ENCODE results near the gene TPP2. TPM values are rescaled to one million over a fixed set of nuclear protein-coding genes. Genes with fewer than 3 reads are reported as not detected.

TPP2 gene
- polyA plus RNA-seq, 1 donor, result 38.7 TPM

GRCh38 chr13:102567857-102568256, 28.9 kb upstream of the TPP2 start:
- Histone ChIP-seq H3K4me3 (ENCODE audit: low read length) (no peak overlapping the region), H3K27ac (ENCODE audit: low read length) (no peak overlapping the region), H3K36me3 (ENCODE audit: control insufficient read depth, insufficient read depth, low read length) (no peaks in the 10 kb centered on the region), H3K4me1 (ENCODE audit: control insufficient read depth, insufficient read depth, low read length) (no peaks in the 10 kb centered on the region), H3K27me3 (ENCODE audit: control insufficient read depth, insufficient read depth, low read length) (peaks cover 21% of the 10 kb centered on the region), H3K9me3 (ENCODE audit: control insufficient read depth, low read depth, low read length) (no peaks in the 10 kb centered on the region)
- no peak for DNase-seq
- WGBS (ENCODE audit: insufficient coverage, low lambda C conversion rate), result no CpG with 5 or more reads among the region's 4 CpGs

- WGBS (ENCODE audit: insufficient coverage, low lambda C conversion rate), result no CpG with 5 or more reads among the region's 1 CpG
- DNase-seq, result no peak
- Histone ChIP-seq H3K36me3 (ENCODE audit: control insufficient read depth, insufficient read depth, low read length) (no peaks in the 10 kb centered on the region), H3K27me3 (ENCODE audit: control insufficient read depth, insufficient read depth, low read length) (peaks cover 21% of the 10 kb centered on the region), H3K4me1 (ENCODE audit: control insufficient read depth, insufficient read depth, low read length) (no peaks in the 10 kb centered on the region), H3K27ac (ENCODE audit: low read length) (no peak overlapping the region), H3K4me3 (ENCODE audit: low read length) (no peak overlapping the region), H3K9me3 (ENCODE audit: control insufficient read depth, low read depth, low read length) (no peaks in the 10 kb centered on the region)
Measured at GRCh38 chr13:102569488-102569887, 27.3 kb upstream of the TPP2 start.

GRCh38 chr13:102571075-102571474, 25.7 kb upstream of the TPP2 start:
- no peaks in the 10 kb centered on the region for H3K4me1 ChIP-seq (ENCODE audit: control insufficient read depth, insufficient read depth, low read length)
- H3K9me3 ChIP-seq (ENCODE audit: control insufficient read depth, low read depth, low read length), result no peaks in the 10 kb centered on the region
- no peaks in the 10 kb centered on the region for H3K36me3 ChIP-seq (ENCODE audit: control insufficient read depth, insufficient read depth, low read length)
- no peak for DNase-seq
- H3K4me3 ChIP-seq (ENCODE audit: low read length), result no peak overlapping the region
- 80% methylated on average over 1 of the region's 4 CpGs for WGBS (ENCODE audit: insufficient coverage, low lambda C conversion rate)
- no peak overlapping the region for H3K27ac ChIP-seq (ENCODE audit: low read length)
- peaks cover 16% of the 10 kb centered on the region for H3K27me3 ChIP-seq (ENCODE audit: control insufficient read depth, insufficient read depth, low read length)

GRCh38 chr13:102572323-102572722, 24.5 kb upstream of the TPP2 start:
- no peak for DNase-seq
- Histone ChIP-seq H3K27me3 (ENCODE audit: control insufficient read depth, insufficient read depth, low read length) (peaks cover 11% of the 10 kb centered on the region), H3K4me3 (ENCODE audit: low read length) (no peak overlapping the region), H3K27ac (ENCODE audit: low read length) (no peak overlapping the region), H3K36me3 (ENCODE audit: control insufficient read depth, insufficient read depth, low read length) (no peaks in the 10 kb centered on the region), H3K4me1 (ENCODE audit: control insufficient read depth, insufficient read depth, low read length) (no peaks in the 10 kb centered on the region), H3K9me3 (ENCODE audit: control insufficient read depth, low read depth, low read length) (no peaks in the 10 kb centered on the region)
- 0% methylated on average over 1 of the region's 6 CpGs for WGBS (ENCODE audit: insufficient coverage, low lambda C conversion rate)

- H3K4me3 ChIP-seq (ENCODE audit: low read length), result no peak overlapping the region
- peaks cover 15% of the 10 kb centered on the region for H3K27me3 ChIP-seq (ENCODE audit: control insufficient read depth, insufficient read depth, low read length)
- no peaks in the 10 kb centered on the region for H3K36me3 ChIP-seq (ENCODE audit: control insufficient read depth, insufficient read depth, low read length)
- no peaks in the 10 kb centered on the region for H3K9me3 ChIP-seq (ENCODE audit: control insufficient read depth, low read depth, low read length)
- peak; percentile 35 to 42 for DNase-seq
- H3K4me1 ChIP-seq (ENCODE audit: control insufficient read depth, insufficient read depth, low read length), result no peaks in the 10 kb centered on the region
- WGBS (ENCODE audit: insufficient coverage, low lambda C conversion rate), result 0% methylated on average over 2 of the region's 5 CpGs
- H3K27ac ChIP-seq (ENCODE audit: low read length), result no peak overlapping the region
Measured at GRCh38 chr13:102580552-102581169, 16.1 kb upstream of the TPP2 start.

GRCh38 chr13:102582256-102582655, 14.5 kb upstream of the TPP2 start:
- H3K4me3 ChIP-seq (ENCODE audit: low read length), result no peak overlapping the region
- H3K27me3 ChIP-seq (ENCODE audit: control insufficient read depth, insufficient read depth, low read length), result peaks cover 13% of the 10 kb centered on the region
- H3K4me1 ChIP-seq (ENCODE audit: control insufficient read depth, insufficient read depth, low read length), result no peaks in the 10 kb centered on the region
- DNase-seq, result no peak
- no peak overlapping the region for H3K27ac ChIP-seq (ENCODE audit: low read length)
- no peaks in the 10 kb centered on the region for H3K9me3 ChIP-seq (ENCODE audit: control insufficient read depth, low read depth, low read length)
- no peaks in the 10 kb centered on the region for H3K36me3 ChIP-seq (ENCODE audit: control insufficient read depth, insufficient read depth, low read length)

GRCh38 chr13:102584434-102584833, 12.4 kb upstream of the TPP2 start:
- H3K36me3 ChIP-seq (ENCODE audit: control insufficient read depth, insufficient read depth, low read length), result no peaks in the 10 kb centered on the region
- no peak for DNase-seq
- no peaks in the 10 kb centered on the region for H3K9me3 ChIP-seq (ENCODE audit: control insufficient read depth, low read depth, low read length)
- H3K4me1 ChIP-seq (ENCODE audit: control insufficient read depth, insufficient read depth, low read length), result no peaks in the 10 kb centered on the region
- no CpG with 5 or more reads among the region's 3 CpGs for WGBS (ENCODE audit: insufficient coverage, low lambda C conversion rate)
- H3K4me3 ChIP-seq (ENCODE audit: low read length), result no peak overlapping the region
- no peak overlapping the region for H3K27ac ChIP-seq (ENCODE audit: low read length)
- peaks cover 13% of the 10 kb centered on the region for H3K27me3 ChIP-seq (ENCODE audit: control insufficient read depth, insufficient read depth, low read length)

GRCh38 chr13:102586615-102587014, 10.2 kb upstream of the TPP2 start:
- Histone ChIP-seq H3K36me3 (ENCODE audit: control insufficient read depth, insufficient read depth, low read length) (no peaks in the 10 kb centered on the region), H3K9me3 (ENCODE audit: control insufficient read depth, low read depth, low read length) (no peaks in the 10 kb centered on the region), H3K4me1 (ENCODE audit: control insufficient read depth, insufficient read depth, low read length) (no peaks in the 10 kb centered on the region), H3K27ac (ENCODE audit: low read length) (no peak overlapping the region), H3K4me3 (ENCODE audit: low read length) (no peak overlapping the region), H3K27me3 (ENCODE audit: control insufficient read depth, insufficient read depth, low read length) (peaks cover 13% of the 10 kb centered on the region)
- no CpG with 5 or more reads among the region's 3 CpGs for WGBS (ENCODE audit: insufficient coverage, low lambda C conversion rate)
- no peak for DNase-seq

- DNase-seq, result no peak
- H3K27ac ChIP-seq (ENCODE audit: low read length), result no peak overlapping the region
- no peak overlapping the region for H3K4me3 ChIP-seq (ENCODE audit: low read length)
- H3K36me3 ChIP-seq (ENCODE audit: control insufficient read depth, insufficient read depth, low read length), result no peaks in the 10 kb centered on the region
- no CpG with 5 or more reads among the region's 2 CpGs for WGBS (ENCODE audit: insufficient coverage, low lambda C conversion rate)
- peaks cover 13% of the 10 kb centered on the region for H3K27me3 ChIP-seq (ENCODE audit: control insufficient read depth, insufficient read depth, low read length)
- H3K4me1 ChIP-seq (ENCODE audit: control insufficient read depth, insufficient read depth, low read length), result peaks cover 6% of the 10 kb centered on the region
- no peaks in the 10 kb centered on the region for H3K9me3 ChIP-seq (ENCODE audit: control insufficient read depth, low read depth, low read length)
Measured at GRCh38 chr13:102587916-102588315, 8.9 kb upstream of the TPP2 start.

GRCh38 chr13:102589301-102589822, 7.4 kb upstream of the TPP2 start:
- no peak overlapping the region for H3K4me3 ChIP-seq (ENCODE audit: low read length)

More at GRCh38 chr13:102589301-102589822, 7.4 kb upstream of the TPP2 start:
- peaks cover 4% of the 10 kb centered on the region for H3K27me3 ChIP-seq (ENCODE audit: control insufficient read depth, insufficient read depth, low read length)
- H3K36me3 ChIP-seq (ENCODE audit: control insufficient read depth, insufficient read depth, low read length), result no peaks in the 10 kb centered on the region
- no peak overlapping the region for H3K27ac ChIP-seq (ENCODE audit: low read length)
- no peak for DNase-seq
- 100% methylated on average over 1 of the region's 7 CpGs for WGBS (ENCODE audit: insufficient coverage, low lambda C conversion rate)
- H3K9me3 ChIP-seq (ENCODE audit: control insufficient read depth, low read depth, low read length), result no peaks in the 10 kb centered on the region
- peaks cover 6% of the 10 kb centered on the region for H3K4me1 ChIP-seq (ENCODE audit: control insufficient read depth, insufficient read depth, low read length)
